Keratinocyte (primary cell): ENCODE data around the gene ZMYM1. TPM values are rescaled to one million over a fixed set of nuclear protein-coding genes. Genes with fewer than 3 reads are reported as not detected.

Experiments used
- DNase-seq: peaks from one replicate; pipeline ENCODE4 v3.0.0-alpha.2; 2011; ENCODE audit warnings: low read depth, missing footprints, low spot score
- FAIRE-seq: peaks from 2 replicates; lab custom pipeline; 2011; peaks lifted over from hg19 to GRCh38; lab: Jason Lieb, UNC
- H2AFZ ChIP-seq: 2 replicates; pipeline ENCODE4 v1.6.0; 2012; ENCODE audit warnings: low read length, control low read depth, inconsistent platforms; ENCODE audit not compliant: control insufficient read depth
- H3K27ac ChIP-seq: 2 replicates; pipeline ENCODE4 v1.5.1; 2011; ENCODE audit warnings: low read length; ENCODE audit not compliant: control insufficient read depth, insufficient read depth
- H3K27me3 ChIP-seq: 3 replicates; pipeline ENCODE4 v1.6.0; 2011; ENCODE audit warnings: low read length; ENCODE audit not compliant: control insufficient read depth, insufficient read depth; ENCODE audit errors: extremely low read depth
- H3K36me3 ChIP-seq, 2 experiments: 2 replicates in 1 of 2; 3 replicates in 1 of 2; pipeline ENCODE4 v1.5.1; 2011; ENCODE audit warnings: low read length in 2 of 2, mild to moderate bottlenecking in 1 of 2; ENCODE audit not compliant: control insufficient read depth in 2 of 2, insufficient read depth in 2 of 2; ENCODE audit errors: extremely low read depth in 1 of 2
- H3K4me1 ChIP-seq: 3 replicates; pipeline ENCODE4 v1.5.1; 2011; ENCODE audit warnings: low read length; ENCODE audit not compliant: control insufficient read depth, insufficient read depth; ENCODE audit errors: extremely low read depth
- H3K4me2 ChIP-seq: 3 replicates; pipeline ENCODE4 v1.6.0; 2011; ENCODE audit warnings: low read depth, low read length; ENCODE audit not compliant: control insufficient read depth, insufficient read depth; ENCODE audit errors: extremely low read depth
- H3K4me3 ChIP-seq, 3 experiments: fragments of 200-600 bp in 1 of 3; sonication (generic) in 1 of 3; 2 replicates in 2 of 3; 3 replicates in 1 of 3; pipeline ENCODE4 v1.5.1; 2011 to 2016; ENCODE audit warnings: low read length in 3 of 3, mild to moderate bottlenecking in 3 of 3, control low read depth in 2 of 3, inconsistent platforms in 1 of 3, low read depth in 1 of 3, mixed read lengths in 1 of 3, mixed run types in 1 of 3, moderate library complexity in 1 of 3; ENCODE audit not compliant: control insufficient read depth in 2 of 3, insufficient read depth in 2 of 3; ENCODE audit errors: extremely low read depth in 1 of 3
- H3K79me2 ChIP-seq: 2 replicates; pipeline ENCODE4 v1.6.0; 2012; ENCODE audit warnings: low read length; ENCODE audit not compliant: control insufficient read depth, insufficient read depth
- H3K9ac ChIP-seq: 3 replicates; pipeline ENCODE4 v1.6.0; 2011; ENCODE audit warnings: low read length; ENCODE audit not compliant: control insufficient read depth, insufficient read depth; ENCODE audit errors: extremely low read depth
- H3K9me1 ChIP-seq: 3 replicates; pipeline ENCODE4 v1.6.0; 2011; ENCODE audit warnings: low read length; ENCODE audit not compliant: control insufficient read depth, insufficient read depth; ENCODE audit errors: extremely low read depth
- H3K9me3 ChIP-seq: 2 replicates; pipeline ENCODE4 v1.5.1; 2012; ENCODE audit warnings: low read depth, low read length; ENCODE audit not compliant: control insufficient read depth
- H4K20me1 ChIP-seq: 3 replicates; pipeline ENCODE4 v1.6.0; 2011; ENCODE audit warnings: low read length; ENCODE audit not compliant: control insufficient read depth, insufficient read depth; ENCODE audit errors: extremely low read depth
- EZH2 ChIP-seq: IDR thresholded peaks from one replicate; pipeline ENCODE4 v1.6.1; 2012; ENCODE audit warnings: inconsistent platforms, mild to moderate bottlenecking, low read length, moderate library complexity
- dilution Hi-C: fragments of 300-500 bp; cut with MboI; formaldehyde crosslinking; loops from one replicate; pipeline ENCODE4 v1.7.0; 2020; ENCODE audit warnings: low sequenced_read_pairs; ENCODE audit not compliant: extremely low pct_ligation_motif_present
- polyA plus RNA-seq, 5 experiments: library from polyadenylated mRNA; depleted of rRNA in 3 of 5; stranded (reverse) in 3 of 5; stranded (forward) in 1 of 5; unstranded in 1 of 5; fragments of >200 nt; gene quantifications; 1 replicate in 1 of 5; 2 replicates in 3 of 5; 3 replicates in 1 of 5; pipeline versions ENCODE4 v1.2.1 to v1.2.3, GENCODE V29; 2011 to 2012; ENCODE audit warnings: missing spikeins in 2 of 5, low read depth in 1 of 5, low replicate concordance in 1 of 5
- TF ChIP-seq, protein P1 (sequence below), 3 experiments: IDR thresholded peaks in 1 of 3; conservative IDR thresholded peaks in 1 of 3; optimal IDR thresholded peaks in 1 of 3; 2 replicates in 2 of 3; 3 replicates in 1 of 3; pipeline versions ENCODE3 to v1.5.1; 2011; ENCODE audit warnings: low read length in 3 of 3, mild to moderate bottlenecking in 3 of 3, moderate library complexity in 2 of 3, control low read depth in 1 of 3, inconsistent platforms in 1 of 3; ENCODE audit not compliant: insufficient read depth in 2 of 3; ENCODE audit errors: extremely low read depth in 1 of 3

ZMYM1 gene
- polyA plus RNA-seq, 1 donor (not counting 4 experiments of a cell fraction or from before 2014, with no cell fraction given) = 21.2 TPM

DNA sequence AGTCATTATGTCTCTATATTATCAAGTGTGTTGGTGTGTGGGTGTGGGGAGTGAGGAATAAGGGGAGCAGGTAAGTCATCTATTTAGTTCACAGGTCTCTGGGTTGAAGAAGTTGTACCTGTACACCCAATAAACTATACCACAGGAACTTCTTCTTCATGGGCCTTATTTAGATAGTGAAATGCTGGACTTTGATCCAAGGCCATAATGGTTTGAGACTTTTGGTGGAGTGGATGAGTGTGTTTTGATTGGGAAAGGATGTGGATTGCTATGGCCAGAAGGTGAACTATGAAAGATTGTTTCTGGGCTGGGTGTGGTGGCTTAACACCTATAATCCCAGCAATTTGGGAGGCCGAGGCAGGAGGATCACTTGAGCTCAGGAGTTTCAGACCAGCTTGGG lies 40.5 kb upstream of the ZMYM1 start:
- no peak for DNase-seq
- Histone ChIP-seq H3K4me1 (no peaks in the 10 kb centered on the region), H2AFZ (no peak overlapping the region), H3K9me3 (no peaks in the 10 kb centered on the region), H3K4me3 (no peak overlapping the region), H3K27ac (no peak overlapping the region), H4K20me1 (no peaks in the 10 kb centered on the region), H3K27me3 (no peaks in the 10 kb centered on the region), H3K4me2 (no peak overlapping the region), H3K79me2 (no peaks in the 10 kb centered on the region), H3K36me3 (no peaks in the 10 kb centered on the region), H3K9ac (no peak overlapping the region), H3K9me1 (no peaks in the 10 kb centered on the region)
- TF ChIP-seq, protein P1, sequence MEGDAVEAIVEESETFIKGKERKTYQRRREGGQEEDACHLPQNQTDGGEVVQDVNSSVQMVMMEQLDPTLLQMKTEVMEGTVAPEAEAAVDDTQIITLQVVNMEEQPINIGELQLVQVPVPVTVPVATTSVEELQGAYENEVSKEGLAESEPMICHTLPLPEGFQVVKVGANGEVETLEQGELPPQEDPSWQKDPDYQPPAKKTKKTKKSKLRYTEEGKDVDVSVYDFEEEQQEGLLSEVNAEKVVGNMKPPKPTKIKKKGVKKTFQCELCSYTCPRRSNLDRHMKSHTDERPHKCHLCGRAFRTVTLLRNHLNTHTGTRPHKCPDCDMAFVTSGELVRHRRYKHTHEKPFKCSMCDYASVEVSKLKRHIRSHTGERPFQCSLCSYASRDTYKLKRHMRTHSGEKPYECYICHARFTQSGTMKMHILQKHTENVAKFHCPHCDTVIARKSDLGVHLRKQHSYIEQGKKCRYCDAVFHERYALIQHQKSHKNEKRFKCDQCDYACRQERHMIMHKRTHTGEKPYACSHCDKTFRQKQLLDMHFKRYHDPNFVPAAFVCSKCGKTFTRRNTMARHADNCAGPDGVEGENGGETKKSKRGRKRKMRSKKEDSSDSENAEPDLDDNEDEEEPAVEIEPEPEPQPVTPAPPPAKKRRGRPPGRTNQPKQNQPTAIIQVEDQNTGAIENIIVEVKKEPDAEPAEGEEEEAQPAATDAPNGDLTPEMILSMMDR (optimal IDR thresholded peaks at IDR 0.05 in 1 of 3, IDR thresholded peaks at IDR 0.05 in 1 of 3, conservative IDR thresholded peaks at IDR 0.05 in 1 of 3; ENCODE audit: extremely low read depth in 1 of 3, insufficient read depth in 2 of 3, low read length in 3 of 3) = no peak
- TF ChIP-seq EZH2 = no peak
- FAIRE-seq = no peak
- dilution Hi-C loops = no loop called here

DNA sequence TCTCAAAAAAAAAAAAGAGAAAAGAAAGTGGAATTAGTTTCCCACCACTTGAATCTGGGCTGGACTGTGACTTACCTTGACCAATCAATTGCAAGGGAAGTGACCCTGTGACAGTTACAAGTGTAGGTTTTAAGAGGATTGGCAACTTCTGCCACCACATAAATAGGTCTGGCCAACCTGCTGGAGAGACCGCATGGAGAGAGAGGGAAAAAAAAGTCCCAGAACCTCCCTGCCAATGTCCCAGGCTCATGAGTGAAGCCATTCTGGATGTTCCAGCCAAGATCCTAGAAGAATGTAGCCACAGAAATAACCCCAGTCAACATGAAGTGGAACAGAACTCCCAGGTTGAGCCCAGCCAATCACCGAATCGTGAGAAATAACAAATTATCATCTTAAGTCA lies 35.7 kb upstream of the ZMYM1 start:
- TF ChIP-seq, protein P1 (optimal IDR thresholded peaks at IDR 0.05 in 1 of 3, IDR thresholded peaks at IDR 0.05 in 1 of 3, conservative IDR thresholded peaks at IDR 0.05 in 1 of 3; ENCODE audit: extremely low read depth in 1 of 3, insufficient read depth in 2 of 3, low read length in 3 of 3) = no peak
- no peak for TF ChIP-seq EZH2
- no peak overlapping the region for H3K9ac ChIP-seq
- no peak for FAIRE-seq
- no peaks in the 10 kb centered on the region for H3K9me3 ChIP-seq
- no peak overlapping the region for H3K4me3 ChIP-seq
- no peaks in the 10 kb centered on the region for H3K36me3 ChIP-seq
- no peaks in the 10 kb centered on the region for H3K79me2 ChIP-seq
- H3K4me1 ChIP-seq = peaks cover 15% of the 10 kb centered on the region
- no peaks in the 10 kb centered on the region for H4K20me1 ChIP-seq
- H3K27ac ChIP-seq = no peak overlapping the region
- no peak for DNase-seq
- no peak overlapping the region for H3K4me2 ChIP-seq
- dilution Hi-C loops = no loop called here
- H3K9me1 ChIP-seq = no peaks in the 10 kb centered on the region
- no peak overlapping the region for H2AFZ ChIP-seq
- H3K27me3 ChIP-seq = no peaks in the 10 kb centered on the region
